CD14-positive monocyte (primary cell): ENCODE results near the gene GAREM1. TPM values are rescaled to one million over a fixed set of nuclear protein-coding genes. Genes with fewer than 3 reads are reported as not detected.

Source experiments
- DNase-seq, 3 donors: peaks; one replicate each; pipeline ENCODE4 v3.0.0-alpha.2; 2011 to 2022
- H2AFZ ChIP-seq: 2 replicates; pipeline ENCODE4 v1.6.0; 2012; ENCODE audit warnings: mild to moderate bottlenecking, low read depth, low read length, inconsistent platforms; ENCODE audit not compliant: insufficient read depth, poor library complexity, severe bottlenecking
- H3K27ac ChIP-seq, 2 donors: 1 replicate in 1 of 2; 2 replicates in 1 of 2; pipeline ENCODE4 v1.5.1; 2012 to 2013; ENCODE audit warnings: low read length in 2 of 2, control low read depth in 1 of 2, inconsistent platforms in 1 of 2, low read depth in 1 of 2, mild to moderate bottlenecking in 1 of 2
- H3K27me3 ChIP-seq, 2 donors: one replicate each; pipeline versions ENCODE4 v1.6.0 to v1.6.1; 2011 to 2013; ENCODE audit warnings: low read length in 2 of 2; ENCODE audit not compliant: control insufficient read depth in 2 of 2, insufficient read depth in 2 of 2
- H3K36me3 ChIP-seq, 2 donors: replicated peaks in 1 of 2; 1 replicate in 1 of 2; 2 replicates in 1 of 2; pipeline versions ENCODE4 v1.5.1 to v1.6.1; 2012 to 2013; ENCODE audit warnings: low read length in 2 of 2, control low read depth in 1 of 2, inconsistent platforms in 1 of 2, mild to moderate bottlenecking in 1 of 2; ENCODE audit not compliant: insufficient read depth in 2 of 2, control insufficient read depth in 1 of 2
- H3K4me1 ChIP-seq, 2 donors: 1 replicate in 1 of 2; 2 replicates in 1 of 2; pipeline versions ENCODE4 v1.5.1 to v1.6.1; 2012 to 2013; ENCODE audit warnings: low read length in 2 of 2, control low read depth in 1 of 2, inconsistent platforms in 1 of 2, mild to moderate bottlenecking in 1 of 2, moderate library complexity in 1 of 2; ENCODE audit not compliant: insufficient read depth in 2 of 2, control insufficient read depth in 1 of 2
- H3K4me2 ChIP-seq: replicated peaks from 2 replicates; pipeline ENCODE3; 2012; ENCODE audit warnings: low read length, moderate library complexity, mild to moderate bottlenecking; ENCODE audit not compliant: poor library complexity, severe bottlenecking; ENCODE audit errors: extremely low read depth
- H3K4me3 ChIP-seq, 3 experiments: fragments of 200-600 bp in 1 of 3; sonication (generic) in 1 of 3; replicated peaks in 1 of 3; 1 replicate in 2 of 3; 2 replicates in 1 of 3; pipeline ENCODE4 v1.5.1; 2011 to 2013; ENCODE audit warnings: low read length in 3 of 3, mild to moderate bottlenecking in 3 of 3, control low read depth in 2 of 3, low read depth in 2 of 3, inconsistent platforms in 1 of 3, moderate library complexity in 1 of 3
- H3K79me2 ChIP-seq: 2 replicates; pipeline ENCODE4 v1.6.0; 2012; ENCODE audit warnings: mild to moderate bottlenecking, control low read depth, inconsistent platforms, low read length, moderate library complexity; ENCODE audit not compliant: insufficient read depth
- H3K9ac ChIP-seq: 2 replicates; pipeline ENCODE4 v1.6.0; 2017; ENCODE audit warnings: low read length, mild to moderate bottlenecking; ENCODE audit not compliant: insufficient read depth, poor library complexity, severe bottlenecking
- H3K9me3 ChIP-seq, 2 donors: replicated peaks in 1 of 2; 1 replicate in 1 of 2; 2 replicates in 1 of 2; pipeline versions ENCODE4 v1.5.1 to v1.6.1; 2012 to 2013; ENCODE audit warnings: low read length in 2 of 2, control low read depth in 1 of 2; ENCODE audit not compliant: control insufficient read depth in 1 of 2, insufficient read depth in 1 of 2
- H4K20me1 ChIP-seq: 2 replicates; pipeline ENCODE4 v1.6.0; 2012; ENCODE audit warnings: mild to moderate bottlenecking, low read length, control low read depth, moderate library complexity; ENCODE audit not compliant: insufficient read depth
- H3K27ac Mint-ChIP-seq, 7 donors: one replicate each; pipeline ENCODE4 v1.8.0; 2020; ENCODE audit warnings: mild to moderate bottlenecking in 7 of 7, mixed read lengths in 7 of 7, moderate library complexity in 6 of 7, inconsistent platforms in 2 of 7
- H3K27me3 Mint-ChIP-seq, 3 donors: one replicate each; pipeline ENCODE4 v1.8.0; 2021 to 2022; ENCODE audit warnings: low read depth in 3 of 3, mild to moderate bottlenecking in 3 of 3, mixed read lengths in 3 of 3, moderate library complexity in 3 of 3, inconsistent platforms in 1 of 3
- H3K36me3 Mint-ChIP-seq, 2 donors: one replicate each; pipeline ENCODE4 v1.8.0; 2020; ENCODE audit warnings: mixed read lengths in 2 of 2, inconsistent platforms in 1 of 2, mild to moderate bottlenecking in 1 of 2
- H3K4me1 Mint-ChIP-seq: one replicate; pipeline ENCODE4 v1.8.0; 2020; ENCODE audit warnings: mild to moderate bottlenecking, mixed read lengths
- H3K4me3 Mint-ChIP-seq, 2 donors: one replicate each; pipeline ENCODE4 v1.8.0; 2020; ENCODE audit warnings: mild to moderate bottlenecking in 2 of 2, mixed read lengths in 2 of 2, moderate library complexity in 1 of 2
- H3K9me3 Mint-ChIP-seq, 7 donors: one replicate each; pipeline ENCODE4 v1.8.0; 2020 to 2022; ENCODE audit warnings: mixed read lengths in 7 of 7, mild to moderate bottlenecking in 6 of 7, moderate library complexity in 6 of 7, inconsistent platforms in 2 of 7
- CTCF ChIP-seq: fragments of 200-600 bp; IDR thresholded peaks from one replicate; pipeline ENCODE4 v1.8.0; 2022; ENCODE audit warnings: antibody characterized with exemption, mild to moderate bottlenecking
- WGBS: methylation state at CpG from one replicate; pipeline ENCODE4 v1.1.5; 2013; ENCODE audit warnings: missing lambda C conversion rate; ENCODE audit not compliant: insufficient coverage; 5-methylcytosine and 5-hydroxymethylcytosine counted together
- intact Hi-C, 2 donors: fragments of 100-400 bp; cut with micrococcal nuclease; formaldehyde crosslinking; loops; one replicate each; pipeline versions ENCODE4 v1.15.0 to v1.15.1; 2023
- polyA plus RNA-seq, 3 donors: library from polyadenylated mRNA; depleted of rRNA in 1 of 3; unstranded in 2 of 3; stranded (reverse) in 1 of 3; fragments of 300-500 nt in 2 of 3; fragments of >200 nt in 1 of 3; fragmentation: Illumina TruSeq in 2 of 3; gene quantifications; 1 replicate in 2 of 3; 2 replicates in 1 of 3; pipeline ENCODE4 v1.2.3, GENCODE V29; 2012 to 2021

GAREM1 gene
- polyA plus RNA-seq, 3 donors: 0.24 TPM; not detected in 2

- Histone ChIP-seq H3K79me2 (no peaks in the 10 kb centered on the region), H3K36me3 (no peaks in the 10 kb centered on the region), H3K9ac (no peak overlapping the region), H3K27me3 (no peaks in the 10 kb centered on the region), H3K4me3 (no peak overlapping the region), H2AFZ (no peak overlapping the region), H3K4me2 (no peak overlapping the region), H3K27ac (no peak overlapping the region), H4K20me1 (no peaks in the 10 kb centered on the region), H3K4me1 (no peaks in the 10 kb centered on the region), H3K9me3 (no peaks in the 10 kb centered on the region)
- no peak overlapping the region for H3K27ac Mint-ChIP-seq
- intact Hi-C loops: no loop called here
- H3K4me1 Mint-ChIP-seq: no peaks in the 10 kb centered on the region
- no peaks in the 10 kb centered on the region for H3K36me3 Mint-ChIP-seq
- no peak for TF ChIP-seq CTCF
- peaks cover 0 to 2% (median 0%) of the 10 kb centered on the region in 7 donors for H3K9me3 Mint-ChIP-seq
- WGBS: no CpG with 5 or more reads among the region's 1 CpG
- no peak for DNase-seq
- H3K4me3 Mint-ChIP-seq: no peak overlapping the region
- peaks cover 0 to 3% (median 0%) of the 10 kb centered on the region in 3 donors for H3K27me3 Mint-ChIP-seq
Measured at GRCh38 chr18:32353257-32353656, 117.4 kb downstream of the GAREM1 start.

GRCh38 chr18:32351032-32351431, 119.7 kb downstream of the GAREM1 start:
- intact Hi-C loops: no loop called here
- Histone ChIP-seq H3K4me1 (no peaks in the 10 kb centered on the region), H3K79me2 (no peaks in the 10 kb centered on the region), H4K20me1 (no peaks in the 10 kb centered on the region), H3K36me3 (no peaks in the 10 kb centered on the region), H3K4me2 (no peak overlapping the region), H2AFZ (no peak overlapping the region), H3K9ac (no peak overlapping the region), H3K27ac (no peak overlapping the region), H3K27me3 (no peaks in the 10 kb centered on the region), H3K4me3 (no peak overlapping the region), H3K9me3 (no peaks in the 10 kb centered on the region)
- no peak overlapping the region for H3K4me3 Mint-ChIP-seq
- no peaks in the 10 kb centered on the region for H3K4me1 Mint-ChIP-seq
- peaks cover 0 to 3% (median 0%) of the 10 kb centered on the region in 3 donors for H3K27me3 Mint-ChIP-seq
- H3K27ac Mint-ChIP-seq: no peak overlapping the region
- H3K9me3 Mint-ChIP-seq: peaks cover 0 to 2% (median 0%) of the 10 kb centered on the region in 7 donors
- WGBS: no CpG with 5 or more reads among the region's 1 CpG
- no peak for TF ChIP-seq CTCF
- DNase-seq: no peak
- no peaks in the 10 kb centered on the region for H3K36me3 Mint-ChIP-seq
